ENCODE measurements around the gene ATP2B2.
"Not testable (repeated sequence)": the region's sequence is repeated elsewhere in the genome, so short reads cannot be mapped to it uniquely, and the experiment has no call there.

ATP2B2 gene

DNA sequence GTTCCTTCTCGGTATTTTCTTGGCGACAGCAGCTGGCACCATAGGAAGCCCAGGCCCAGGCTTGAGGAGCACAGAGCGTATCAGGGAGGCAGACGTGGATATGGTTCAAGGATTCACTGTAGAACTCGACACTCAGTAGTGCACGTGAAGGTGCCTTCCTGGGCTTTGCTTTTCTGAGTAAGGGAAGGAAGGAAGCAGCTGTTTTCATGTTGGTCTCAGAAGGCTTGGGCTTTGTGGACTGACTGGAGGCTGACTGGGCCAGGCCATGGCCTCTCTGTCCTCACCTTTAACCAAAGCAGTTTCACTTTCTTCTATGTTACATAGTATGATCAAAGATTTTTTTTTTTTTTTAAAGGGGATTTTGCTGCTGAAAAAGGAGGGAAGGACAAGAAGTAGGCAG is 205.7 kb downstream of the ATP2B2 start:
- no peak for DNase-seq (ENCODE audit: low spot score)

DNA sequence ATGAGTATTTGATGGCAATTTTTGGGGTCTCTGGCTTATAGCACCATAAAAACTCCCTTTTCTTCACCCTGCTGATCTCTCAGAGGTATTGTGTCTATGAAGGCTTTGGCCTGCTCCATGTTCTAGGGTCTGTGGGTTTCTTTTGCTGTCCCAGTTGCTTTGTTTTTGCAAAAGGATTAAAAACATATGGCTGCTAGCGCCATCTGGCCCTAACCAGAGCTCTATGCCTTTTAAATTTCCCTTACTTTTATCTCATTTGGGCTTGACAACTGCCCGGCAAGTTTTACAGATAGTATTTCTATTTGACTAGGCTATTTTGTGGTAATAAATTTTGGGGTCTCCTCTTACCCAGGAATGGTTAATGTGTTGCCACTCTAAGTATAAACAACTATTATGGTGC is 206.2 kb downstream of the ATP2B2 start:
- no peak for DNase-seq (ENCODE audit: low spot score)

DNA sequence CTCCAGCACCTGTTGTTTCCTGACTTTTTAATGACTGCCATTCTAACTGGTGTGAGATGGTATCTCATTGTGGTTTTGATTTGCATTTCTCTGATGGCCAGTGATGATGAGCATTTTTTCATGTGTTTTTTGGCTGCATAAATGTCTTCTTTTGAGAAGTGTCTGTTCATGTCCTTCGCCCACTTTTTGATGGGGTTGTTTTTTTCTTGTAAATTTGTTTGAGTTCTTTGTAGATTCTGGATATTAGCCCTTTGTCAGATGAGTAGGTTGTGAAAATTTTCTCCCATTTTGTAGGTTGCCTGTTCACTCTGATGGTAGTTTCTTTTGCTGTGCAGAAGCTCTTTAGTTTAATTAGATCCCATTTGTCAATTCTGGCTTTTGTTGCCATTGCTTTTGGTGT is 207.3 kb downstream of the ATP2B2 start:
- DNase-seq (ENCODE audit: low spot score): not testable (repeated sequence)

DNA sequence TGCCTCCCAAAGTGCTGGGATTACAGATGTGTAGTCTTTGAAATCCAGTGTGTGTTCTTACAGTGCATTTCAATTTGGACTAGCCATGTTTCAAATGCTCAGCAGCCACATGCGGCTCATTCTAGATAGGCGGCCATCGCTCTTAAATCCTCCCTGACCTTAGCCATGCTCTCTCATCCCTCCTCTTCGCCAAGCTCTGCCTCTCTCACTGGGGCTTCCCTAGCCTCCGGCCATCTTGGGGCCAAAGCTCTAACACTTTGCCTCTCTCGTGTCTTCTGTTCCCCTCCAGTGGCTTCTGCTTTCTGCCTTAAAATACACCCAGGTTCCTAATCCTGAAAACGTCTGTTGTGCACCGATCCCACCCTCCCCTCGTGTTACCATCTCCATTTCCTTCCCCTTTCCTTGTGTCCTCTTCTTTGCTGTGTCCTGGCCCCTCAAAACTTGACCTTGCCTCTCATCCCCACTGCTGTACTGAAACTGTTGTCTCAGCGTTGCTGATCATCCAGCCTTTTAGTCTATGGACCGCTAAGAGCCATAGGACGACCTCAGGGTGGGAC is 211.3 kb downstream of the ATP2B2 start:
- DNase-seq (ENCODE audit: low spot score): no peak

DNA sequence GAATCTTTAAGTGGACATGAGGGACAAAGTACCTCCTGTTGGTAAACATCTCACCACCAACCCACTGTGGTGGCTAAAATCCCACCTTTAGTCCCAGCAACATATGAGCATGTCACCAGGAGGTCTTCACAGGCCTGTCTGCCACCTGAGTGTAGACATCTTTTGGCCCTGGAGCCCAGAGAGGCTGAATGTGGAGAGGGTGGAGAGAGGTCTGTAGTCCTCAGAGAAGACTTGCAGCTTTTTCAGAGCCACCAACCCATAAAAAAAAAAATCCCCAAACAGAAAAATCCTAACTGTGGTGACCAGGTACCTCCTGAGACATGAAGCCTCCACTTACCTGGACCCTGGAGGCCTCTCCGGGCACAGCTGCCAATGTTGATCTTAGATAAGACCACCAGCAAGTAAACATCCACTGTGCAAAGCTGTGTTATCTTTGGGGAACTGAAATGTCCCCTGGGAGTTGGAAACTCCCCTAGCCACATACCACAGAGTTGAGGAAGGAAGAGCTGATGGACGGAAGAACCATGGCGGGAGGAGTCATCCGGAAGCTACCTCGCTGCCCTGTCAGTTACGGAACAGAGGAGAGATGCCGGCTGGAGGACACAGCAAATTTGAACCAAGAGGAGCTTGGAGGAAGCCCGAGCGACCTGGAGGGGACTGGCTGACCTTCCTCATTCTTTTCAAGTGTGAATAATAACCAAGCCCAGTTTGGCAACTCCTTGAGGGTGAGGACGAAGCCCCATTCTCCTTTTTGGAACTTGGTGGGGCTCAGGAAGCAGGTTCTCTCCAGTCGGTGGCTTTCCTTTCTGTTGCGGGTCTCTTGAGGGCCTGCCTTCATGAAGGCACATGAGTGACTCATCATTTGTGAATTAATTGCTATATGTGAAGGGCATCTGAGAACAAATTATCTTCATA is 212.6 kb downstream of the ATP2B2 start, which contains the start of gene GHRL:
Gene GHRL, minus strand, starts transcription at position 443 of the 915 bp plus-strand sequence. CDS start 2,767 bp downstream, outside the sequence.
- no peak for DNase-seq (ENCODE audit: low spot score)

DNA sequence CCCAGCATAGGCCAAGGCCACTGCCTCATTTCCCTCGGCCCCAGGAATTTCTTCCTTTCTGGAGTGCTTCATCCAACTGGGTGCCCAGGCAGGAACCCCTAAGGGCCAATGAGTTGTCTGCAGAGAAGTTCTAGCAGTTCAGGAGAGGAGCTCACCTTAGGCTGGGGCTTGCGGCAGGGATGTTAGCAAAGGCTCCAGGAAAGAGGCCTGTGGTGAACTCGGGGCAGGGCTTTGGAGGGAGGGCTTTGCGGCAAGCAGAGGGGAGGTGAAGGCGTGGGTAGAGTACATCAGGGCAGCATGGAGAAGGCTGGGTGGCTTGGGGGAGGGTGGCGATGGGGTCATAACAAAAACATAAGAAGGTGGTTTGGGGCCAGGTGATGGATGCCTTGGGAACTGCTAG is 213.7 kb downstream of the ATP2B2 start:
- no peak for DNase-seq (ENCODE audit: low spot score)

DNA sequence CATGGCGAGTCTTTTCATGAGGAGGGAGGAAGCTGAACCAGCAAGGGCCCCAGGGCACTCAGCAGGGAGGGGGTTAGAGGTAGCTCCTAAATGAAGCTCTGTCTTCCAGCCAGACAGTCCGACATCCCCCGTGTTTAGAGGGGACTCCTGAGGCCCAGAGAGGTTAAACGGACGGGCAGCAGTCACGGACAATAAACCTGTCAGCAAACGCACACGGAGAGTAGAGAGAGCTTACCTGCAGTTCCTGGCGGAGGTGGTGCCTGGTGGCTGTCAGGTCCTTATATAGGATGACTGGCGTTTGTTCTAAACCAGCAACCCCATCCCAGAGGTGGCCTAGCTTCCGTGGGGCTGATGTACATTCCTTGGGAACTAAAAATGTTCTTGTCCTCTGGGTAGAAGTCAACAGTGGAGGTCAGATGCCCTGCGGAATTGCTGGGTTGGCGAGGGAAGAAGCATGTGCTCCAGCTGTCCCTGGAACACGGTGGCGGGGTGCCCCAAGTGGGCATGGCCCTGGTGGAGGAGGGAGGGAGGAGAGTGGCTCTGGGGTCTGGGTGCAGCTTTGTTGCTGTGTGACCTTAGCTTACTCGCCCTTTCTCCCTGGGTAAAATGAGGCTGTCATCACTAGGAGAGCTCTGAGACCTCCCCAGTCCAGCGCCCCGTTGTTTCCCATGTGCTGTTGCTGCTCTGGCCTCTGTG is 214.8 kb downstream of the ATP2B2 start:
- DNase-seq (ENCODE audit: low spot score): no peak

DNA sequence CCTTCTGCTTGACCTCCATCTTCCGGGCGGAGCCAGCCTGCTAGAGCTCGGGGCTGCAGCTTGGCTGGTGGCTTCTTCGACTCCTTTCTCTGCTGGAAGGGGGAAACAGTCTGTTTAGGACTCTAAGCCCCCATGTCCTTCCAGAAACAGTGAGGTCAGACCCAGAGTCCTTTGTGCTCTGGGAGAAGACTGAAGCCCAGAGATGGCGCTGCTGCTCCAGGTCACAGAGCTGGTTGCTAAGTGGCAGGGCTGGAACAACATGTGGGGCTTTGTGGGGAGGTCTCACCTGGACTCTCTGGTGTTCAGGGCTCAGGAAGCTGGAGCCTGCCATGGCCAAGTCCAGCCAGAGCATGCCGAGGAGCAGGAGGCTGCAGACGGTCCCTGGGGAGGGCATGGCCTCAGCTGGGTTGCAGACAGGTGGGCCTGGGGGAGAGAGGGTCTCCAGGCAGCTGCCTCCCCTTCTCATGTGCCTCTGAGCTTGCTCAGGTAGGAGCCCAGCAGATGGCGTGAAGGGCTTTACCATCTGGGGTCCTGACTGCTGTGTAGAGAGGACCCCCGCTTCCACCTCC is 215.5 kb downstream of the ATP2B2 start:
- DNase-seq (ENCODE audit: low spot score): no peak

DNA sequence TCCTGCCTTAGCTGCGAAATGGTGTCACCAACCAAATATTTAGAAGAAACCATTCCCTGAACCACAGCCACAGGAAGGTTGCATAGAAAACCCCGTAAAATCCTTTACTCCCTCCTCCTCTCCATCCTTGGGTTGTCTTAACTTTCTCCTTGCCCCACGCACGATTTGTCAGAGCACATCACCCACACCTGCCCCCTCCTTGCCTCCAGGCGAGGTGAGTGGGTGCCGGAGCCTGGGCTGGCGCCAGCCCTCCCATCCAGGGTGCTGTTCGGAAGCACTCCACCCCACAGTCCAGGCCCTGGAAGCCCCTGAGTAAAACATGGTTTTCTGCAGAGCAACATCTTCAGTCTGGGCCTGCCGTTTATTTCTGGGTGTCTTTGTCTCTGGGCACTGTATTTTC is 216.3 kb downstream of the ATP2B2 start:
- DNase-seq (ENCODE audit: low spot score): no peak

DNA sequence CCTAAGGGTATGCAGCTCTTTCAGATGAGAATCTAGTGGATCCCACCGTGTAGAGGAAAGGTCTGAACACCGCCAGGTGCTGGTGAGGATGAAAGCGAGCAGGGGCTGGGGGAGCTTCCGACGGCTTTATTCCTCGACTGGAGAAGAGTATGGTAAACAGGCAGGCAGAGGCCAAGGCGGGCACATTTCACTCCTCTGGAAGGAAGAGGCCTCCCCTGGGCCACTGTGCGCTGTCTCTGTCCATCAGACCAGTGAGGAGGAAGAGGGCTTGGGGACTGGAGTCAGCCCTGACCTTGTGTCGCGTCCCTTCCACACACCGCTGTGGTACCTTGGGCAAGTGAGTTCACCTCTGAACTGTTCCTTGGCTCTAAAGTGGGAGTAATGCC is 216.8 kb downstream of the ATP2B2 start:
- DNase-seq (ENCODE audit: low spot score): no peak

DNA sequence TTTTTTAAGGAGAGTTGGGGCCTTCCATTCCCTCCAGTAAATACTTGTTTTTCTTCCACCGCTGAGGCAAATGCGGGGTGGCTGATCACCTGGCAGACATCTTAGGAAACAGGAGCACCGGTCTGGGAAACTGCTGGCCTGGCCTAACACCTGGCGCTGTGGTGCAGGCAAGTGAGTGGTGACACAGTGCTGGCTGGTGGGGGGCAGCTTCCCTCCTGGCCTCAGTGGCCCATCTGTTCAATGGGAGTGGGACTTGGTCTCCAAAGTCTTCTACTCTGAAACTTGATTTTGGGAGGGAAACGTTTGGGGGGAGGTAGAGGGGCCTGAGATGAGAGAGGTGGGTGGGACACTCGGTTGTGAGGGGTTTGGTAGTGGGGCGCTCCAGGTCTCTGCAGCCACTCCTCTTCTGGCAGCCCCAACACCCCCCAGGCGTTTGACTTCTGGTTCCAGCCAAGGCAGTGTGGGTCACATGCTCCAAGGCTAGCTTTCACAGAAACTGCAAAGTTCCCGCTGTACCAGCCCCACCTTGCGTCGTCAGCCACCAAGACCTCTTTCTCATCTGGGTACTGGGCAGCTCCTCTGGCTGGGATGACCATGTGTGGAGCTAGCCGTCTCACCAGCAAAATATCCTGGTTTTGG is 217.3 kb downstream of the ATP2B2 start:
- DNase-seq (ENCODE audit: low spot score): no peak

DNA sequence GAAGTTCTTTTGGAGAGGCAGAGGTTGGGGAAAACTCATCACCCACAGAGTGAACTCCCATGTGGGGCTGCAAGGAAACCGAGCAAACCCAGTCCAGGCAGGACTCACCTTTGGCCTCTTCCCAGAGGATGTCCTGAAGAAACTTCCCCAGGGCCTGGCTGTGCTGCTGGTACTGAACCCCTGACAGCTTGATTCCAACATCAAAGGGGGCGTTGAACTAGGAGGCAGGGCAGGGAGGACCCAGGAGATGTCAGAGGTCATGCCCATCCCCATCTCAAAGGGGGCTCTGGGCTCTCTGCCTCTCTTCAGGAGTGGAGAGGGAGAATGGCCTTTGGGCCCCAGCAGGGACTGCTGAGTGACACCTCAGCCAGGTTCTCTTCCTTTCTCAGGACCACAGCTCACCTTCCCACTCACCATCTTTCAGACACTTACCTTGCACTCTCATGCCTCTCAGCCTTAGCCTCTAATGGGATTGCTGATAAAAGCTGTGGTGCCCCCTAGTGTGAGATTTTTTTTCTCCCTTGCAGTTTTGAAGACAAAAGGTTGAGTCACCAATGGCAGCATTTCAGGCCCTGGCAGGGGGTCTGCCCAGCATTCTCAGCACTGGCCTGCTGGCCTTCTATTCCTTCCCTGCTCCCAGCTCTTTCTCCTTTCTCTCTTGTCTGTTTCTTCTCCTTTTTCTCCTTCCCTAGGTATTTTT is 218.6 kb downstream of the ATP2B2 start:
- peak; percentile 58 for DNase-seq (ENCODE audit: low spot score)

DNA sequence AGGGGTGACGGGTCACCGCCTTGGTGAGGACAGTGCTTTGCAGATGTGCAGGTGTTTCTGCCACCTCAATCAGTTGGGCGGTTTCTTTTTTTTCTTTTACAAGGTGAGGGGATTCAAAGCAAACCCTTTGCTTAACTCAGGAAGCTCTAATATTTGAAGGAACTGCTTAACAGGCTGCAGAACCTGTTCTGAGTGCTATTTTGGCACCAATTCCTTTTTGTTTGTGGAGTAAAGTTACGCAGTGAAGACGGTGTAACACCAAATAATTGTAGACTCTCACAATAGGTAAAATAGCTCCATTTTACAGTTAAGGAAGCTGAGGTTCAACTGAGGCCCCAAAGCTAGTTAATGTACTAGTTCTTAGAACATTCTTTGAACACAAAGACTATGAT is 219.3 kb downstream of the ATP2B2 start:
- no peak for DNase-seq (ENCODE audit: low spot score)

DNA sequence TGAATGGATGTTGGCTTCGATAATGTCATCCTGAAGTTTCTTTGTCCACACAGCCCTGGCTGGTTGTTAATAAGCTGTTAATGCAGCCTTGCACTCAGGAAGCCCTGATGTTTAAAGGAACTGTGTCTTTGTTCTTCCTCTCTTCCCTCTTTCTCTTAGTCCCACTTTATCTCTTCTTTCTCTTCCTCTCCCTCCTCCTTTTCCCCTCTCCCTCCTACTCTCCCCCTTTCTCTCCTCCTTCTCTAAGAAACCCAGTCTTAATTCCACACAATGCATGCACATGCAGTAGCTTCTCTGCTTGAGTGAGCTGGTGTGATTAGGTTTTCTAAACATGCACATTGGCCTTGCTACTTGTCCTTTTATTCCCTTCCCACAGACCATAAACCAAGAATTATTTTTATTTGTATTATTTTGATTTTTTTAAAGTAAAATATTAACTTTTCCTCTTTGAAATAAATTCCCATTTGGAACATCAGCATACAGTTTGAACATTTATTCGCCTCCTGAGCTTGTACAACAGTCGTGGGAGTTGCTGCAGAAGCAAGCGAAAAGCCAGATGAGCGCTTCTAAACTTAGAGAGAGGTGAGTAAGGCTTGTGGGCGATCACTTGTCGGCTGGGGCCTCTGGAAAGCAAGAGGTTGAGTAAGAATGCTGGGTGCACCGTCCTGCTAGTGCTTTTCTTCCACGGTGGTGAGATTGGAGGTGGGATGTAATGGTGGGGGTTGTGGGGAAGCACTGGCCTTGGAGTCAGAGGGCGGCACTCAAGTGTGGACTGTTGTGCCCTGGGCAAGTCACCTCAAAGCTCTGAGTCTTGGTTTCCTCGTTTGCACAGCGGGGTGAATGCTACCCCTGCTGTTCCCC is 219.9 kb downstream of the ATP2B2 start:
- DNase-seq (ENCODE audit: low spot score): no peak

DNA sequence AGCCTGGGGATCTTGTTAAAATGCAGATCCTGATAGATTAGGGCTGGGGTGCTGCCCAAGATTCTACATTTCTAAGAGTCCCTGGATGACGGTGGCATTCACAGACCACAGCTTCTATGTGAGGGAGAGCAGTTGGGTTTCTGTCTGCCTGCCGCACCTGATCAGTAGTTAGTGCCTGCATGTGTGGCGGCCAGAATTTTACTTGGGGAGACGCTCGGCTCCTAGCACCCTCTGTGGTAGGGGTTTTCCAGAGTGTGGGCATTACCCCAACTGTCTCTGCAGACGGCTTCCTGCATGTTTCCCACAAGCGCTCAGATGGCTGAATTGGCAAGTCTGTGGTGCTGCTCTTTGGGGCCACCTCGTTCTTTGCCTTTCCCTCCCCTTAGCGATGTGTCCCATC is 220.9 kb downstream of the ATP2B2 start:
- no peak for DNase-seq (ENCODE audit: low spot score)

DNA sequence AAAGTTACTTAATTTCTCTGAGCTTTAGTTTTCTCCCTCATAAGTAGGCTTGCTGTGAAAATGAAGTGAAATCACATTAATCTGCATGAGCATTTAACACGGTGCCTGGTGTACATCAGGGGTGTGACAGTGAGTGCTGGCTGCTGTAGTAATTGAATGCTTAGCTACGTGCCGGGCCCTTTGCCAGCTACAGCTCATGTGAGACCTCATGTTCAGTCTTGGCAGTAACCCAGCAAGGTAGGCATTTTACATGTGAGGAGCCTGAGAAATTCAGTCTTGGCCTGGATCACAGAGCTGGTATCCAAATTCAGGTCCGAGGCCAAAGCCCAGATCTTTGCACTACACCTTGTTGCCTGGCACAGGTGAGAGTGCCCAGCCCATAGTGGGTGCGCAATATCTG is 221.7 kb downstream of the ATP2B2 start:
- no peak for DNase-seq (ENCODE audit: low spot score)

DNA sequence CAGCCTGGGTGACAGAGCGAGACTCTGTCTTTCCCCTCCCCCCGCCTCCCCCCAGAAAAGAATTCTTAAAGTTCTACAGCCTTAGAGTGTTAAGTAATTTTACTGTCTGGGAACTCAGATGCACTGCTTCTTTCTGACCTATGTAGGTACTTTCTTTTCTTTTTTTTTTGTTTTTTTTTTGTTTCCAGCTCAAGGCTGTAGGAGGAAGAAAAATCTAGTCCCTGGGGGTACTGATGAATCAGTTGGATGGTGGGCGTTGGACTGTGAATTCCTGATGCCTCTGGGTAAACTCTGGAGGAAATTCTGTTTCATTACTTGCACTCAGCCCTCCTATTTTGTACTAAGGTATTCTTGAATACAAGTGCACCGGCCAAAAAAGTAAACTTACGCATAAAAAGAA is 223.4 kb downstream of the ATP2B2 start:
- DNase-seq (ENCODE audit: low spot score): no peak

DNA sequence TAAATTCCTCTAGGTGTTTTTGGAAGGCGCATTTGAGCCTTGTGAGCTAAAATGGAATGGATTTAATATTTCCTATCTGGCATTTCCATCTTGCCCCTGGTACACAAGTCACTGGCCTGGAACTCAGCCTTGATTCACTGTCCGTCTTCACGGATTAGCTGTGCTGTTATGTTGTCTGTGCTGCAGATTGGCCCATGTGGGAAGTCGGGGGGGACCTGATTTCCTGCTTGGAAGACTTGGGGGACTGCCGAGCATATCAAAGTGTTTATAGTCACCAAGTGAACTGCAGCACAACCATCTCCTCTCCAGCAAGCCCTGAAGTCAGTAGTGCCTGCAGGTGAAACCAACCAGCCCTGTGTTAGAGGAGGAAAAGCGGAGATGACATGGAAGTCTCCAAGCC is 224.8 kb downstream of the ATP2B2 start:
- no peak for DNase-seq (ENCODE audit: low spot score)

DNA sequence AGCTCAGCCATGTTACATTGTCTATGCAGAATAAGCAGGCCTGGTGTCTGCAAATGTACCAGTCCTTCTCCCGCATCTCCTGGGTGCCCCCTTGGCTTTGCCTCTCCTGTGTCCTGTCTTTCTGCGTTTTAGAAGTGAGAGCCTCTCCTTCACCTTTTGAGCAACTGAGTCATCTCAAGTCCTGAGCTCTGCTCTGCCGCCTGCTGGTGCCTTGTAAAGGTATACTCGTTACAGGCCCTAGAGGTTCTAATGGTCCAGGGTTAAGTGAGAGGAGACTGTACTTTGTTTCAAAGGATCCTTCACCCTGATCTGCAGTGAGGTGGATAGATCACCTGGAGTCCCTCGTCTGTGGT is 225.2 kb downstream of the ATP2B2 start:
- no peak for DNase-seq (ENCODE audit: low spot score)

DNA sequence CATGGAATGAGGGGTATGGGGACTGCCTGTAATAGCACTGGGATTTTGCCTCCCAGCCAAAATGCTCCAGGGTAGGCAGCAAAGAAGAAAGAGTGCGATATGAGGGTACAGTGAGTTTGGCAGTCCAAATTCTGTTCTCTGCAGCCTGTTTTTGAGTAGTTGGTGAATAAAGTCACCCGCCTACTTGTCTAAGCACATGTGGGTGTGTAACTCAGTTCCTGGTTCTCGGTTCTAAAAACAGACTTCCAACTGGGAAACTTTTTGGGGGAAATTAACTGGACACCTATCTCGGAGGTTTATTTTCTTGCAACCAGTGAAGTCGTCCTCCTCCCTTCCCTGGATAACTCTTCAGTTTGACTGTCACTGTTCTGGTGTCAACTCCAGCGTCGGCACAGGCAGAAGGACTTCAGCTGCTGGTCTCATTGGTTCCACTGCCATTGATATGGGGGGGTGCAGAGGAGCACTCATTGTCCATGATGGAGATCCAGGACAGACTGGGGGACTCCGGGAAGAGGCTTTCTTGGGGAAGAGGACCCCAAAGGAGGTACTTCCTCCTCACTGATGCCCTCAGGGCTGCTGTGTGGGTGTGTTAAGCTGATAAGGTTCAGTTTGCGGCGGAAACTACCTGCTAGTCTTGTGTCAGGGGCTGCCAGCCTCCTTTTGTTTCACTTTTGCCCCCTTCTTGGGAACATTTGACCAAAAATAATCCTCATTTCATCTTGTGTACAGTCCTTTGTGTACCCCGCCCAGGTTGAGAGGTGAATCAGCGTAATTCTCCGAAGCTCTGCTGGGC is 225.8 kb downstream of the ATP2B2 start:
- DNase-seq (ENCODE audit: low spot score): no peak
